Astrocyte (in vitro differentiated cells and primary cell): Measurements from ENCODE around the gene CTNNA3. TPM values are rescaled to one million over a fixed set of nuclear protein-coding genes. Genes with fewer than 3 reads are reported as not detected.

Source experiments
- DNase-seq: peaks from one replicate; pipeline ENCODE4 v3.0.0-alpha.2; 2010; ENCODE audit warnings: low read depth
- FAIRE-seq: peaks from 2 replicates; lab custom pipeline; 2011; peaks lifted over from hg19 to GRCh38; lab: Jason Lieb, UNC
- H2AFZ ChIP-seq: 2 replicates; pipeline ENCODE4 v1.6.0; 2012; ENCODE audit warnings: low read depth, low read length, inconsistent platforms
- H3K27ac ChIP-seq: 2 replicates; pipeline ENCODE4 v1.5.1; 2011; ENCODE audit warnings: low read depth, low read length, inconsistent platforms
- H3K27me3 ChIP-seq: 2 replicates; pipeline ENCODE4 v1.6.0; 2011; ENCODE audit warnings: low read length, inconsistent platforms; ENCODE audit not compliant: insufficient read depth
- H3K36me3 ChIP-seq: 2 replicates; pipeline ENCODE4 v1.5.1; 2011; ENCODE audit warnings: low read length, inconsistent platforms; ENCODE audit not compliant: insufficient read depth
- H3K4me1 ChIP-seq: 2 replicates; pipeline ENCODE4 v1.5.1; 2011; ENCODE audit warnings: low read length, inconsistent platforms; ENCODE audit not compliant: insufficient read depth
- H3K4me2 ChIP-seq: 2 replicates; pipeline ENCODE4 v1.6.0; 2012; ENCODE audit warnings: low read length, inconsistent platforms
- H3K4me3 ChIP-seq: 2 replicates; pipeline ENCODE4 v1.5.1; 2011; ENCODE audit warnings: low read depth, mild to moderate bottlenecking, low read length, inconsistent platforms; ENCODE audit not compliant: insufficient read depth
- H3K79me2 ChIP-seq: 2 replicates; pipeline ENCODE4 v1.6.0; 2012; ENCODE audit warnings: mild to moderate bottlenecking, low read length, inconsistent platforms; ENCODE audit not compliant: insufficient read depth
- H3K9ac ChIP-seq: 2 replicates; pipeline ENCODE4 v1.6.0; 2012; ENCODE audit warnings: mild to moderate bottlenecking, low read length, inconsistent platforms
- H3K9me3 ChIP-seq: 2 replicates; pipeline ENCODE4 v1.5.1; 2012; ENCODE audit warnings: low read depth, mild to moderate bottlenecking, low read length, inconsistent platforms; ENCODE audit not compliant: insufficient read depth
- H4K20me1 ChIP-seq: 2 replicates; pipeline ENCODE4 v1.6.0; 2012; ENCODE audit warnings: low read length, inconsistent platforms; ENCODE audit not compliant: insufficient read depth
- H3K27ac Mint-ChIP-seq: one replicate; pipeline ENCODE4 v1.8.0; 2021; ENCODE audit warnings: mild to moderate bottlenecking, mixed read lengths; ENCODE audit not compliant: unreplicated experiment
- H3K27me3 Mint-ChIP-seq: one replicate; pipeline ENCODE4 v1.8.0; 2021; ENCODE audit warnings: low read depth, mixed read lengths; ENCODE audit not compliant: unreplicated experiment
- H3K36me3 Mint-ChIP-seq: one replicate; pipeline ENCODE4 v1.8.0; 2021; ENCODE audit warnings: low read depth, mixed read lengths; ENCODE audit not compliant: unreplicated experiment
- H3K4me1 Mint-ChIP-seq: one replicate; pipeline ENCODE4 v1.8.0; 2021; ENCODE audit warnings: low read depth, mixed read lengths; ENCODE audit not compliant: unreplicated experiment
- H3K4me3 Mint-ChIP-seq: one replicate; pipeline ENCODE4 v1.8.0; 2021; ENCODE audit warnings: mild to moderate bottlenecking, moderate library complexity, mixed read lengths; ENCODE audit not compliant: unreplicated experiment
- H3K9me3 Mint-ChIP-seq: one replicate; pipeline ENCODE4 v1.8.0; 2021; ENCODE audit warnings: mild to moderate bottlenecking, mixed read lengths; ENCODE audit not compliant: unreplicated experiment
- CTCF ChIP-seq: IDR thresholded peaks from 2 replicates; pipeline ENCODE4 v1.5.1; 2011; ENCODE audit warnings: low read depth, mild to moderate bottlenecking, inconsistent platforms, low read length, moderate library complexity; ENCODE audit not compliant: insufficient read depth
- EZH2 ChIP-seq: IDR thresholded peaks from 2 replicates; pipeline ENCODE4 v1.6.1; 2012; ENCODE audit warnings: mild to moderate bottlenecking, low read length, inconsistent platforms; ENCODE audit not compliant: insufficient read depth
- total RNA-seq: library from RNA; stranded (reverse); gene quantifications from 2 replicates; pipeline ENCODE4 v1.2.1, GENCODE V29; 2021

CTNNA3 gene
- total RNA-seq, 1 donor from 2014 or later, result 0.73 TPM

DNA sequence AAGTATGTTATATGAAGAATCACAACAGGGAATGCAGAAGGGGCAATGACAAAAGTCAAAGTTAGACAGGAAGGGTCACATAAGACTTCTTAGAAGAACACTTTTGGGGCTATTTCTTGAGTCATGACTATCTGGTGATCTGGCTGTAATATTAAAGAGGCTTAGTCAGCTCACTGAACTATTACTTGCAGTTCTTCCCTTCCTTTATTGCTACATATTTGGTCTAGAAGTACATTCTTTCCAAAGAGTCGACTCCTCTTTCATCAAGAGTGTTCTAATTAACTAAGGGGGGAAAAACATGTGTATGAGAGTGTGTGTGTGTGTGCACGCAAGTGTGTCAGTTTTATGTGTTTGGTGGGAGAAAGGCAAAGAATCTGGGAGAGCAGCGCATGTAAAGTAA is 1017.5 kb downstream of the CTNNA3 start:
- no peaks in the 10 kb centered on the region for H3K4me1 ChIP-seq

DNA sequence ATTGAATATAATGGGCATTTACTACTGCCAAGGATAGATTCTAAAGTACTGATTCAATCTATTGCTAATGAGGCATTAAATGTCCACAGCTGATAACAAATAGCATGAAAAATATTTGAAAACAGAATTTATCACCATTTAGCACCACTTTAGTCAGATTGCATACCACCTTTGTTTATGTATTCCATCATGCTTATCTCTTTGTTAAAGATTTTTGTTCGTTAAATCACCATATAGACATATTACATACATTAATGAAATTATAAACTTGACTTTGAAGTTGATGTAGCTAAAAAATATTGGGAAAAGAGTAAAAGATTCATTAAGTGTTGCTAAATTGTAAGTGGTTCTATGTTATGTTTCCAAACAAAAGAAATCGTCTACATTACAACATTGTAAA is 1022.9 kb downstream of the CTNNA3 start:
- Histone ChIP-seq H3K27ac (no peak overlapping the region), H3K4me2 (no peak overlapping the region), H3K4me1 (no peaks in the 10 kb centered on the region), H3K79me2 (no peaks in the 10 kb centered on the region), H3K36me3 (no peaks in the 10 kb centered on the region), H2AFZ (no peak overlapping the region), H4K20me1 (no peaks in the 10 kb centered on the region), H3K9me3 (no peaks in the 10 kb centered on the region), H3K4me3 (no peak overlapping the region), H3K9ac (no peak overlapping the region), H3K27me3 (no peaks in the 10 kb centered on the region)
- DNase-seq (no peak), FAIRE-seq (no peak)
- TF ChIP-seq CTCF (no peak), EZH2 (no peak)
- no peak overlapping the region for H3K27ac Mint-ChIP-seq
- no peaks in the 10 kb centered on the region for H3K36me3 Mint-ChIP-seq
- H3K9me3 Mint-ChIP-seq, result no peaks in the 10 kb centered on the region
- H3K4me3 Mint-ChIP-seq, result no peak overlapping the region
- H3K27me3 Mint-ChIP-seq, result peaks cover 2% of the 10 kb centered on the region
- no peaks in the 10 kb centered on the region for H3K4me1 Mint-ChIP-seq

More for the DNA sequence above, 1017.5 kb downstream of the CTNNA3 start:
- Mint-ChIP-seq H3K4me3 (no peak overlapping the region), H3K36me3 (no peaks in the 10 kb centered on the region), H3K4me1 (no peaks in the 10 kb centered on the region), H3K27me3 (no peaks in the 10 kb centered on the region), H3K27ac (no peak overlapping the region), H3K9me3 (no peaks in the 10 kb centered on the region)
- Histone ChIP-seq H4K20me1 (no peaks in the 10 kb centered on the region), H3K9me3 (no peaks in the 10 kb centered on the region), H3K4me2 (no peak overlapping the region), H2AFZ (no peak overlapping the region), H3K9ac (no peak overlapping the region), H3K4me3 (no peak overlapping the region), H3K36me3 (no peaks in the 10 kb centered on the region), H3K79me2 (no peaks in the 10 kb centered on the region), H3K27me3 (no peaks in the 10 kb centered on the region), H3K27ac (no peak overlapping the region)
- no peak for TF ChIP-seq CTCF
- FAIRE-seq (no peak), DNase-seq (no peak)

GRCh38 chr10:66671562-66671961 is 1024.4 kb downstream of the CTNNA3 start:
- TF ChIP-seq CTCF, result no peak
- no peak for TF ChIP-seq EZH2
- Histone ChIP-seq H3K4me3 (no peak overlapping the region), H3K27me3 (no peaks in the 10 kb centered on the region), H3K79me2 (no peaks in the 10 kb centered on the region), H3K9ac (no peak overlapping the region), H3K4me2 (no peak overlapping the region), H3K4me1 (no peaks in the 10 kb centered on the region), H4K20me1 (no peaks in the 10 kb centered on the region), H3K36me3 (no peaks in the 10 kb centered on the region), H3K27ac (no peak overlapping the region), H2AFZ (no peak overlapping the region), H3K9me3 (no peaks in the 10 kb centered on the region)
- H3K4me3 Mint-ChIP-seq, result no peak overlapping the region
- DNase-seq (no peak), FAIRE-seq (no peak)
- H3K36me3 Mint-ChIP-seq, result no peaks in the 10 kb centered on the region
- H3K9me3 Mint-ChIP-seq, result no peaks in the 10 kb centered on the region
- peaks cover 2% of the 10 kb centered on the region for H3K27me3 Mint-ChIP-seq
- H3K27ac Mint-ChIP-seq, result no peak overlapping the region
- H3K4me1 Mint-ChIP-seq, result no peaks in the 10 kb centered on the region
